ENCODE measurements around the gene MYL10. TPM values are rescaled to one million over a fixed set of nuclear protein-coding genes. Genes with fewer than 3 reads are reported as not detected.

MYL10 gene
- not detected in 2 replicates for total RNA-seq

DNA sequence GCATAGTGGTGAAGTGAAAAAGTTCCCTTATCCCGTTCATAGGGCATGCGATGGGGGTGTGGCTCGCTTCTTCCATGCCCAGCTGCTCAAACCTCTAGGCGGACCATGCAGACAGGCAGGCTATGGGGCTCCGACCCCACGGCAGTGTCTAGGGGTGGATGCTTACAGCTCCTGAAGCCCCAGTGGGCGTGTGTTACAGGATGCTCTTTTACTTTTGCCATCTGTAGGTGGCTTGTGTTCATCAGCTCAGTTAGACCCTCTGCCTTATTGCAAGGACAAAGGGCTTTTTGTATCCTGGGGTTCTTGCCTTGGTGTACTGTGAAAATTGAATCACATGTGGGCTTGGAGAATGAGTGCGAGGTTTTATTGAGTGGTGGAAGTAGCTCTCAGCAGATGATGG lies at the start of gene MYL10:
Gene MYL10 (minus strand): TSS at position 126 of the 400 bp plus-strand sequence. CDS start 178 bp downstream, outside the sequence.

Other genes with a start within 250 kb of the MYL10 start
- gene CUX1, start 188.3 kb upstream of the MYL10 start, total RNA-seq, result 30.6 and 97.2 TPM in 2 replicates

Data from mesangial cell (primary cell).